COLO668 (cell line): Measurements from ENCODE around the gene HS3ST6.
"Not testable (repeated sequence)": the region's sequence is repeated elsewhere in the genome, so short reads cannot be mapped to it uniquely, and the experiment has no call there.

Experiments used
- DNase-seq: peaks from one replicate; lab custom pipeline; 2025; ENCODE audit not compliant: unreplicated experiment; lab: John Stamatoyannopoulos, UW

The HS3ST6 gene

GRCh38 chr16:1929105-1929504 lies 10.9 kb upstream of the HS3ST6 start:
- no peak for DNase-seq

- no peak for DNase-seq
Measured at GRCh38 chr16:1926271-1926670, 8.1 kb upstream of the HS3ST6 start.

- DNase-seq, result no peak
Measured at GRCh38 chr16:1924095-1924494, 5.9 kb upstream of the HS3ST6 start.

GRCh38 chr16:1923299-1924034 lies 5.3 kb upstream of the HS3ST6 start:
- peak; percentile 47 for DNase-seq

GRCh38 chr16:1922357-1922756 lies 4.1 kb upstream of the HS3ST6 start:
- DNase-seq, result no peak

- DNase-seq, result peak; percentile 30
Measured at GRCh38 chr16:1920727-1921171, 2.5 kb upstream of the HS3ST6 start.

- not testable (repeated sequence) for DNase-seq
Measured at GRCh38 chr16:1920122-1920521, 1.9 kb upstream of the HS3ST6 start.

GRCh38 chr16:1919327-1919998 lies 1.2 kb upstream of the HS3ST6 start:
- DNase-seq, result peak; percentile 37

- DNase-seq, result peak; percentile 22
Measured at GRCh38 chr16:1917665-1918350, 407 bp downstream of the HS3ST6 start.

- peak; percentile 31 for DNase-seq
Measured at GRCh38 chr16:1917056-1917664, 1.1 kb downstream of the HS3ST6 start.

- no peak for DNase-seq
Measured at GRCh38 chr16:1916640-1916990, 1.6 kb downstream of the HS3ST6 start.

GRCh38 chr16:1915732-1916639 lies 2.2 kb downstream of the HS3ST6 start:
- DNase-seq, result no peak

- DNase-seq, result no peak
Measured at GRCh38 chr16:1914988-1915387, 3.2 kb downstream of the HS3ST6 start.

- DNase-seq, result peak; percentile 39
Measured at GRCh38 chr16:1914084-1914608, 4.1 kb downstream of the HS3ST6 start.

GRCh38 chr16:1913327-1914083 lies 4.7 kb downstream of the HS3ST6 start:
- DNase-seq, result peak; percentile 92

- DNase-seq, result no peak
Measured at GRCh38 chr16:1912215-1912543, 6.0 kb downstream of the HS3ST6 start.

GRCh38 chr16:1911467-1912214 lies 6.6 kb downstream of the HS3ST6 start:
- no peak for DNase-seq

GRCh38 chr16:1909561-1910231 lies 8.5 kb downstream of the HS3ST6 start:
- peak; percentile 75 for DNase-seq
